ENCODE results near the gene RBM39.

The RBM39 gene

GRCh38 chr20:35669681-35670080 lies 72.4 kb downstream of the RBM39 start:
- DNase-seq (ENCODE audit: low read depth) = no peak

DNA sequence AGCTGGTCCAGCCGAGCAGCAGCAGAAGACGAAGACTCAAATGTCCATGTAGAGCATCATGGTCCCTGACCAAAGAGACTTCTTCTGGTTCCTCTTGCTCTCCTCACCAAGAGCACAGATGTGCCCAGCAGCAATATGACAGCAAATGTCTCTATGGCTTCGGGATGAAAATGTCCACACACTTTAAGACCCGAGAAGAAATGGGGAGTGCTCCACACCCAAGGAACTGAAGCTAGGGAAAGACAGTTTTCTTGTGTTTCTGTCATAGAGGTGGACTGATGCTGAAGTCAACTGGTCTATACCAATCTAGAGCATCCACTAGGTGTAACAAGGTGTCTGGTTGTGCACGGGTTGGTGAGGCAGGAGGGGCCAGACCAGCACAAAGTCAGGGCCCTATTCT lies 72.8 kb downstream of the RBM39 start:
- DNase-seq (ENCODE audit: low read depth) = no peak

DNA sequence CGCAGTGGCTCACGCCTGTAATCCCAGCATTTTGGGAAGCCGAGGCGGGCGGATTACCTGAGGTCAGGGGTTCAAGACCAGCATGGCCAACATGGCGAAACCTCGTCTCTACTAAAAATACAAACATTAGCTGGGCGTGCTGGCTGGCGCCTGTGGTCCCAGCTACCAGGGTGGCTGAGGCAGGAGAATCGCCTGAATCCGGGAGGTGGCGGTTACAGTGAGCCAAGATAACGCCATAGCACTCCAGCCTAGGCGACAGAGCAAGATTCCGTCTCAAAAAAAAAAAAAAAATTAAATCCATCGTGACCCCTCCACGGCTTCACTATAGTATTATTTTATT lies 76.1 kb downstream of the RBM39 start:
- no peak for DNase-seq (ENCODE audit: low read depth)

- DNase-seq (ENCODE audit: low read depth) = peak; percentile 92
Observed at GRCh38 chr20:35664466-35665206, 77.4 kb downstream of the RBM39 start, which contains the start of the genes CPNE1 and RBM12. Gene CPNE1 (minus strand): TSS chr20:35664900. CDS start chr20:35632923, 31,977 bp downstream. Gene RBM12 (minus strand): TSS chr20:35664900. CDS start chr20:35655322, 9,578 bp downstream.

DNA sequence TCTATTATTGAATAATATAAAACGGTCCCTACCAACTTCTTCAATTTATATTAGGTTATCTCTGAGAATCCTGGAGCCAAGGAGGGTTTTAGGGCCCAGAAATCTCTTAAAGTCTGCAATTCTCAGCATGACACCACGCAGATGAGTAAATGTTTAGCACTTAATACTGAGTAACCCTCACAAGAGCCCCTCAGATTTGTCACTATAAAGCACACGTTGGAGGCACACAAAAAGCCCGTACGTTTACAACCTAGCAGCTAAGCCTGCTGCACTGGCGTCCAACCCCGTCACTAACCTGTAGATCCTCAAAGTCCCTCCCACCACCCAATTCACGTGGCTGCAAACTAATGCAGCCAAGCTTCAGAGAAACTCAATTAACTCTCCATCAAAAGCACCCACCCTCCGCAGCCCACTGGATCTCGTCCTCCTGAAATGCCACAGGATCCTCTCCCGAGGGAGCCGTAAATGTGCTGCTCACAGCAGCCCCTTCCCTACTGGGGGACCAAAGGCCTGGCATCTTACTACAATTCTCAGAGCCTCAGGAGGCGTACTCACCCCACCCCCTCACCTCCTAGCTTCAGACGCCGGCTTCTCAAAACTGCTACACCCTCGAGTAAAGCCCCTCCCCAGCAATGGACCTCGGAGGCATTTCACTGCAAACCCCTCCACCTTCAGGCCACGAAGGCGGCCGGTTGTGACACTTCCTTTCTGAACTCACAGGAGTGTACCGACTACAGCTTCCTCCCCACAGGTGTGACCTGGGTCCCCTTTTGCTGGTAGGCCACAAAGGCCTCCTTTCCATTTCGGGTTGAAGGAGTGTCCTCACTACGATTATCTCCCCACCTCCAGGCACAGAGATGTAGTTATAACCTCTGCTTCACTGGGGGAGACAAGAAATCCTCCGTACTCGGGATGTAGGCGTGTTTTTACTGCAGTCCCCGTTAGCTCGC lies 78.3 kb downstream of the RBM39 start:
- peak; percentile 33 for DNase-seq (ENCODE audit: low read depth)

DNA sequence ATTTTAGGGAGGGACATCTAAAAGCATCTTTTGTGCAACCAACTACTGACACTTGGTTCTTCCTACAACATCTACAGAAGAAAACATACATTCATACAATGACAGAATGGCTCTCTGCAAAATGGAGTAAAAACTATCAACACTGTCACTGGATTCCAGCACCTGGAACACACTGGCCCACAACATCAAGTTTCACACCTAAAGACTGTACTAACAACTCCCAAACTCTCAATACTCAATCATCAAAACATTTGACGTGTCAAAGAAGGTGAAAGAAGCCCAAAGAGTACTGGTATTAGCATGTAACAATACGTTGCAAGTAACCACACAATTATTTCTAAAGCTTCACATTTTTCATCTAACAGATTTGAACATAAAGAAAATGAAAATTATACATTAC lies 79.5 kb downstream of the RBM39 start:
- DNase-seq (ENCODE audit: low read depth) = no peak

DNA sequence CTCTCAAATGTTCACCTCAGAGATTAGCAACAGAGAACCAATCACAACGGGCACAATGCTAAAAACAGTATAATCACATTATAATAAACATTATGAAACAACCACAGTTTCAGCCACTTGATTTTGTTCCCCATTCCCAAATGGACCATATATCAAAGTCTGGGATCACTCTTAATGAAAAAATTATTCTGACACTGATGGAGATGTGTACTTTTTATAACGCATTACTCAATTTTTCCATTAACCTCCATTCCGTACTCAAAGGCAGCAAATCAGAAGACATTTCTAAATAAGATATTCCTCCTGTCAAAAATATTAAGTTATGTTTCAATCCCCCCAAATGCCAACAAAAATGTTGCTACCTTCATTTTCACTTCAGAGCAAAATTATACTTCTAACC lies 80.2 kb downstream of the RBM39 start:
- DNase-seq (ENCODE audit: low read depth) = no peak

DNA sequence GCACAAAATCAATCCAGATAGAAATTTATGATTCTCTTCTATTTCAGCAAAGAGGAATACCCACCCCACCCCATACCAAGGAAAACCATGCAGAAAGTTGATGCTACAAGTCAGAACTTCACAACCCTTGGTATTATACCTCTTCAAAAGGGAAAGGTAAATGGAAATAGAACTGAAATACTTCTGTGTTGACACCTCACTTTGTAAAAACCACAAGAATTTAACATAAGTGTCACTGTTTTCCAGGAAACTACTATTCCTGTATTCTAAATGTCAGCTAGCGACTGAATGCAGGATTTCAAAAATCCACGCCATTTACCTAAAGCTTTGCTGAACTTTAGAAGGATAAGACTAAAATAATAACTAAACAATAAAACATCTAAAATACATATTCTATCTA lies 81.0 kb downstream of the RBM39 start:
- peak; percentile 15 for DNase-seq (ENCODE audit: low read depth)

DNA sequence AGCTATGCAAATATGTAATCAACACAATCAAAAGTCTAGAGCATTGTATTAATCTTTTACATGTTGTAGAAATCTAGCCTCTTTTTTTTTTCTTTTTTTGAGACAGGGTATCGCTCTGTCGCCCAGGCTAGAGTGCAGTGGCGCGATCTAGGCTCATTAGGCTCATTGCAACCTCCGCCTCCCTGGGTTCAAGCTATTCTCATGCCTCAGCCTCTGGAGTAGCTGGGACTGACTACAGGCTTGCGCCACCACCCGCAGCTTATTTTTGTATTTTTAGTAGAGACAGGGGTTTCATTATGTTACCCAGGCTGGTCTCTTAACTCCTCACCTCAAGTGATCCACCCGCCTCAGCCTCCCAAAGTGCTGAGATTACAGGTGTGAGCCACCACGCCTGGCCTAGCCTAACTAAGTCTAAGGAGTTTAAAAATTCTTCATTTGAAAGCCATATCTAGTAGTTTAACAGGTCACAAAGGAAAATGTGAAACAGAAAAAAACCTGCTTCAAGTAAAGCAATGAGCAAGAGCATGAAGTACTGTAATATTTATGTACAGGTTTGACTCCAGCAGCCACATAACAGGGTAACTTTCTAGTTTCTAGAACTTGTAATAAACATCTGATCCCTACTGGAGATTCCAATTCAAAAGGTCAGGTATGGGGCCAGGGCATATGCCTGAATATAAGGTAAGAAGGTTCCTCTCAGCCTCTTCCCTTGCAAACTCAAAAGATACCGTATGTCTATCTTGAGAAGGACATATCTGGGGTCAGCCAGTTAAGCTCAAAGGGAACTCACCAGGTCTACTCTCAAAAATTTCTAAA lies 81.7 kb downstream of the RBM39 start:
- DNase-seq (ENCODE audit: low read depth) = no peak

DNA sequence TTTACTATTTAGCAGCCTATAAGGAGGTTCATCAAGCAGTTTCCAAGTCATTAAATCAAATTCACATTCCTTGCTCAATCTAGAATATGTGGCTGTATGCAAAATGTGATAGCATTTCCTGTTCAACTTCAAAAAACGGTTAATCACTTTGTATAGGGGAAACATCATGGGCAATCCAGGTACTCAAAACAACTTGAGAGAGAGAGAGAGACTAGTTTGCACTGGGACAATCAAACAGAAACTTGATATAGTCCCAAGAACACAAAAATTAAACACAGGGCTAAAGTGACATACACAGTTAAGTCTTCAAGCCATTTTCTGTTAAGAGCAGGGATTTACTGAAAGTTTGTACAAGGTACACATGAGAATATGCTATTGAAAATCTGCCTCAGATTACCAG lies 84.8 kb downstream of the RBM39 start:
- DNase-seq (ENCODE audit: low read depth) = no peak

DNA sequence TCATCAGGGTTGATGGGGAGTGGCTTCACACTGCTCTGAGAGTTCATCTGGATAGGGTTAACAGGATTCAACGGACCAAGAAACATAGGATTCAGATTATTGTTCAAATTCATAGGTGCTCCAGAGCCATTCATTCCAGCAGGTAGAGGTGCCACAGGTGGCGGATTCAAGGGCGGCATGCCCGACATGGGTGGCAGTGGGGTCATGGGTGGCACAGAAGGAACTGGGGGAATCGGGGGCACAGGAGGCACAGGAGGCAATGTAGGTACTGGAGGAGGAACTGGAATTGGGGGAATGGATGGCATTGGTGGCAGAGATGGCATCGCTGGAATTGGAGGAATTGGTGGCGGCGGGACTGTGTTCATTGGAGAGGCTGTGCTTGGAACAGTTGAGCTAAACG lies 87.6 kb downstream of the RBM39 start:
- no peak for DNase-seq (ENCODE audit: low read depth)

- no peak for DNase-seq (ENCODE audit: low read depth)
Observed at GRCh38 chr20:35653893-35654292, 88.2 kb downstream of the RBM39 start.

Data from EH (cell line).